HepG2 (cell line): ENCODE data around the gene NXN. TPM values are rescaled to one million over a fixed set of nuclear protein-coding genes. Genes with fewer than 3 reads are reported as not detected.

Experiments used
- ATAC-seq: fragments of 200-7000 bp; cut with Tn5 transposase; 3 replicates; pipeline ENCODE4 v1.9.1; 2020; ENCODE audit warnings: mild to moderate bottlenecking, moderate library complexity
- BruUV-seq: library from RNA; stranded (reverse); fragments of 400-500 nt; replicated peaks from 2 replicates; lab custom pipeline; 2021; lab: Mats Ljungman, UMichigan
- CTCF ChIA-PET: fragments of 300-600 bp; formaldehyde crosslinking; extraction: SDS; loops from one replicate; lab custom pipeline; 2021; ENCODE audit warnings: low total read pairs, inconsistent platforms, low intra/inter-chr PET ratio; lab: Yijun Ruan, JAX
- POLR2A ChIA-PET: fragments of 350-600 bp; sonication (Branson Sonifier 250); formaldehyde crosslinking; loops from one replicate; lab custom pipeline; 2020; ENCODE audit warnings: antibody characterized with exemption, inconsistent platforms; lab: Yijun Ruan, JAX
- DNase-seq: peaks from one replicate; pipeline ENCODE4 v3.0.0-alpha.2; 2015; ENCODE audit warnings: low spot score
- FAIRE-seq: peaks from 3 replicates; lab custom pipeline; 2011; peaks lifted over from hg19 to GRCh38; lab: Jason Lieb, UNC
- H2AFZ ChIP-seq: one replicate; pipeline ENCODE4 v1.6.1; 2011; ENCODE audit warnings: low read length, inconsistent platforms
- H3K27ac ChIP-seq: fragments of 300-600 bp; 3 replicates; pipeline ENCODE4 v1.8.0; 2011; ENCODE audit warnings: mixed run types, mild to moderate bottlenecking, mixed read lengths, low read length, inconsistent platforms; ENCODE audit not compliant: insufficient read depth; ENCODE audit errors: extremely low read length
- H3K27me3 ChIP-seq, 2 experiments: fragments of 200-600 bp in 1 of 2; 2 replicates in 1 of 2; 3 replicates in 1 of 2; pipeline versions ENCODE4 v1.6.0 to v1.8.0; 2011; ENCODE audit warnings: low read length in 2 of 2, mild to moderate bottlenecking in 2 of 2, moderate library complexity in 2 of 2, inconsistent platforms in 1 of 2; ENCODE audit not compliant: insufficient read depth in 2 of 2, control insufficient read depth in 1 of 2
- H3K36me3 ChIP-seq, 2 experiments: fragments of 200-600 bp in 1 of 2; replicated peaks in 1 of 2; 2 replicates in 1 of 2; 3 replicates in 1 of 2; pipeline versions ENCODE4 v1.5.1 to v1.8.0; 2011; ENCODE audit warnings: low read length in 2 of 2, inconsistent platforms in 1 of 2; ENCODE audit not compliant: insufficient read depth in 2 of 2, control insufficient read depth in 1 of 2
- H3K4me1 ChIP-seq: 2 replicates; pipeline ENCODE4 v1.5.1; 2012; ENCODE audit warnings: low read length, inconsistent platforms; ENCODE audit not compliant: insufficient read depth
- H3K4me2 ChIP-seq: 2 replicates; pipeline ENCODE4 v1.6.0; 2011; ENCODE audit warnings: low read depth, low read length, inconsistent platforms
- H3K4me3 ChIP-seq, 3 experiments: fragments of 200-600 bp in 1 of 3; sonication (generic), shearing (Covaris generic) in 1 of 3; replicated peaks in 1 of 3; 2 replicates each; pipeline ENCODE4 v1.5.1; 2011 to 2016; ENCODE audit warnings: low read length in 3 of 3, inconsistent platforms in 2 of 3, low read depth in 2 of 3, mild to moderate bottlenecking in 2 of 3, control low read depth in 1 of 3, mixed read lengths in 1 of 3; ENCODE audit not compliant: insufficient read depth in 1 of 3
- H3K79me2 ChIP-seq: one replicate; pipeline ENCODE4 v1.6.1; 2011; ENCODE audit warnings: low read length, inconsistent platforms; ENCODE audit not compliant: insufficient read depth
- H3K9ac ChIP-seq: 2 replicates; pipeline ENCODE4 v1.6.0; 2011; ENCODE audit warnings: mild to moderate bottlenecking, low read depth, low read length, inconsistent platforms; ENCODE audit not compliant: insufficient read depth
- H3K9me3 ChIP-seq: 2 replicates; pipeline ENCODE4 v1.5.1; 2012; ENCODE audit warnings: mild to moderate bottlenecking, low read length
- H4K20me1 ChIP-seq: 2 replicates; pipeline ENCODE4 v1.6.0; 2011; ENCODE audit warnings: inconsistent platforms, mild to moderate bottlenecking, low read length, moderate library complexity; ENCODE audit not compliant: insufficient read depth
- ARID3A ChIP-seq: IDR thresholded peaks from 2 replicates; pipeline ENCODE4 v1.6.1; 2012; ENCODE audit warnings: low read depth, low read length, improper control_type of control experiment
- MLLT10 ChIP-seq: sonication (generic); formaldehyde crosslinking; IDR thresholded peaks from 2 replicates; pipeline ENCODE4 v1.4.0; 2020; ENCODE audit warnings: missing genetic modification reagents
- REL ChIP-seq: sonication (generic); formaldehyde crosslinking; conservative IDR thresholded peaks from 2 replicates; pipeline ENCODE4 v1.8.0; 2022; ENCODE audit warnings: mild to moderate bottlenecking, missing genetic modification reagents, moderate library complexity
- SAP130 ChIP-seq: IDR thresholded peaks from 2 replicates; pipeline ENCODE4 v1.6.1; 2016; ENCODE audit warnings: low read depth
- ZNF713 ChIP-seq: sonication (generic); formaldehyde crosslinking; IDR thresholded peaks from 2 replicates; pipeline ENCODE4 v1.4.0; 2020; ENCODE audit warnings: mild to moderate bottlenecking, missing genetic modification reagents
- WGBS: methylation state at CpG from one replicate; pipeline ENCODE4 v1.1.6; 2017; ENCODE audit warnings: low lambda C conversion rate; 5-methylcytosine and 5-hydroxymethylcytosine counted together
- in situ Hi-C: cut with HindIII; loops from 2 replicates; pipeline ENCODE4 v1.10.0; 2017; ENCODE audit warnings: low pct_unique_long_range_greater_than_20kb; ENCODE audit not compliant: extremely low pct_ligation_motif_present
- intact Hi-C: fragments of 100-400 bp; cut with micrococcal nuclease; formaldehyde crosslinking; loops from one replicate; pipeline ENCODE4 v1.10.0; 2022; ENCODE audit not compliant: unreplicated experiment
- polyA plus RNA-seq, 8 experiments: library from polyadenylated mRNA; depleted of rRNA in 3 of 8; stranded (reverse) in 7 of 8; unstranded in 1 of 8; fragments of >200 nt; fragmentation: Illumina TruSeq in 4 of 8; extraction: Trizol in 4 of 8; gene quantifications; 2 replicates each; pipeline versions ENCODE4 v1.2.1 to v1.2.3, GENCODE V29; 2011 to 2016; ENCODE audit warnings: low read depth in 4 of 8, missing spikeins in 1 of 8, mixed read lengths in 1 of 8; ENCODE audit not compliant: insufficient read depth in 1 of 8
- total RNA-seq, 5 experiments: library from RNA; depleted of rRNA; stranded (reverse); fragments of >200 nt; fragmentation: Illumina TruSeq; extraction: Trizol; gene quantifications; 2 replicates each; pipeline ENCODE4 v1.2.3, GENCODE V29; 2016; ENCODE audit warnings: low read depth in 1 of 5
- TF ChIP-seq, protein P1 (sequence below), 2 experiments: fragments of 450-650 bp in 1 of 2; sonication (generic) in 1 of 2; formaldehyde crosslinking; IDR thresholded peaks; 2 replicates each; pipeline versions ENCODE4 v1.5.0 to v1.8.0; 2020 to 2022; ENCODE audit warnings: mild to moderate bottlenecking in 1 of 2, missing genetic modification reagents in 1 of 2
- TF ChIP-seq, protein P2 (sequence below): IDR thresholded peaks from 2 replicates; pipeline ENCODE4 v1.6.1; 2016; ENCODE audit warnings: low read depth, borderline replicate concordance
- TF ChIP-seq, protein P3 (sequence below): IDR thresholded peaks from 2 replicates; pipeline ENCODE4 v1.6.1; 2016; ENCODE audit warnings: missing compliant biosample characterization, missing genetic modification reagents, borderline replicate concordance

NXN gene
- total and polyA plus RNA-seq, 2 of the 13 experiments (the other 11 are each of a cell fraction or from before 2014, with no cell fraction given): 22.2 to 24.3 TPM

- Histone ChIP-seq H3K36me3 (no peaks in the 10 kb centered on the region), H4K20me1 (no peaks in the 10 kb centered on the region), H3K27me3 (no peaks in the 10 kb centered on the region), H3K4me3 (peak overlapping the region in 1 of 3 experiments; percentile 81; a peak in 2 of 6 replicates), H2AFZ (no peak overlapping the region), H3K4me2 (peak overlapping the region; percentile 86), H3K27ac (no peak overlapping the region), H3K9me3 (no peaks in the 10 kb centered on the region), H3K9ac (no peak overlapping the region), H3K4me1 (peaks cover 47% of the 10 kb centered on the region), H3K79me2 (peaks cover 50% of the 10 kb centered on the region)
- DNase-seq (no peak), ATAC-seq (no peak), FAIRE-seq (peak; percentile 18)
- CTCF ChIA-PET: no interaction called here
- intact Hi-C loops: loop anchor here (5.0 kb wide), 1 partner anchor 40 kb away; no protein-coding TSS in a partner anchor
- BruUV-seq: no TSS peak
- 91% methylated on average over 6 of the region's 6 CpGs for WGBS
- in situ Hi-C loops: no loop called here
- TF ChIP-seq SAP130 (CRISPR knock-in tag): no peak
- TF ChIP-seq REL (CRISPR knock-in tag): no peak
- TF ChIP-seq, protein P1, sequence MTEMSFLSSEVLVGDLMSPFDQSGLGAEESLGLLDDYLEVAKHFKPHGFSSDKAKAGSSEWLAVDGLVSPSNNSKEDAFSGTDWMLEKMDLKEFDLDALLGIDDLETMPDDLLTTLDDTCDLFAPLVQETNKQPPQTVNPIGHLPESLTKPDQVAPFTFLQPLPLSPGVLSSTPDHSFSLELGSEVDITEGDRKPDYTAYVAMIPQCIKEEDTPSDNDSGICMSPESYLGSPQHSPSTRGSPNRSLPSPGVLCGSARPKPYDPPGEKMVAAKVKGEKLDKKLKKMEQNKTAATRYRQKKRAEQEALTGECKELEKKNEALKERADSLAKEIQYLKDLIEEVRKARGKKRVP (CRISPR knock-in tag; IDR thresholded peaks at IDR 0.05): no peak
- TF ChIP-seq ZNF713 (CRISPR knock-in tag): no peak
- TF ChIP-seq, protein P2, sequence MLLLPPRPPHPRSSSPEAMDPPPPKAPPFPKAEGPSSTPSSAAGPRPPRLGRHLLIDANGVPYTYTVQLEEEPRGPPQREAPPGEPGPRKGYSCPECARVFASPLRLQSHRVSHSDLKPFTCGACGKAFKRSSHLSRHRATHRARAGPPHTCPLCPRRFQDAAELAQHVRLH: no peak
- TF ChIP-seq MLLT10 (CRISPR knock-in tag): no peak
- TF ChIP-seq, protein P3, sequence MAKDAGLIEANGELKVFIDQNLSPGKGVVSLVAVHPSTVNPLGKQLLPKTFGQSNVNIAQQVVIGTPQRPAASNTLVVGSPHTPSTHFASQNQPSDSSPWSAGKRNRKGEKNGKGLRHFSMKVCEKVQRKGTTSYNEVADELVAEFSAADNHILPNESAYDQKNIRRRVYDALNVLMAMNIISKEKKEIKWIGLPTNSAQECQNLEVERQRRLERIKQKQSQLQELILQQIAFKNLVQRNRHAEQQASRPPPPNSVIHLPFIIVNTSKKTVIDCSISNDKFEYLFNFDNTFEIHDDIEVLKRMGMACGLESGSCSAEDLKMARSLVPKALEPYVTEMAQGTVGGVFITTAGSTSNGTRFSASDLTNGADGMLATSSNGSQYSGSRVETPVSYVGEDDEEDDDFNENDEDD (CRISPR knock-in tag): no peak
- TF ChIP-seq ARID3A: no peak
- POLR2A ChIA-PET: no interaction called here
These were observed 2.4 kb downstream of the NXN start for GRCh38 chr17:977166-977565.
